ENCODE measurements around the gene FXYD6.

GRCh38 chr11:117815262-117815803 lies 61.1 kb downstream of the FXYD6 start:
- no peak for TF ChIP-seq POLR2A (IDR thresholded peaks at IDR 0.05; ENCODE audit: low read length)
- TF ChIP-seq GATA1 (IDR thresholded peaks at IDR 0.05; ENCODE audit: low read depth, low read length) = no peak

All from erythroblast (primary cell).